ENCODE data around the gene SLC6A7.

Gene SLC6A7

DNA sequence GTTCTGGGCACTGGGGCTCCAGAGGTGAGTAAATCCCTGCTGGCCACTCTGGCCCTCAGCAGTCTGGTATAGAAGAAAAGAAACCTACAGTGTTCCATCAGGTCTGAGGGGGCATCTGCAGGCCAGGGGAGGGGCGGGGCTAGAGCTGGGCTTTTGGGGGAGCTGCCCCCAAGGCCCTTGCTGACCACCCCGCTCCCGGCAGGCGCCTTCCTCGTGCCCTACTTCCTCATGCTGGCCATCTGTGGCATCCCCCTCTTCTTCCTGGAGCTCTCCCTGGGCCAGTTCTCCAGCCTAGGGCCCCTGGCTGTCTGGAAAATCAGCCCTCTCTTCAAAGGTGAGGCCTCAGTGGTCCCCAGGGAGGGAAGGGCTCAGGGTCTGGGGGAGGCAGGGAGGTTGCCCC, 6.7 kb downstream of the SLC6A7 start:
- Histone ChIP-seq H3K4me3 (ENCODE audit: low read length, poor library complexity, severe bottlenecking) (no peak overlapping the region), H3F3A (ENCODE audit: low read depth) (no peaks in the 10 kb centered on the region), H3K9ac (ENCODE audit: low read depth, low read length, poor library complexity, severe bottlenecking) (no peak overlapping the region), H3K79me2 (ENCODE audit: insufficient read depth, low read length) (no peaks in the 10 kb centered on the region), H3K9me2 (replicated peaks; ENCODE audit: low read depth, low read length) (no peaks in the 10 kb centered on the region), H3K4me1 (ENCODE audit: insufficient read depth, low read length, poor library complexity, severe bottlenecking) (no peaks in the 10 kb centered on the region), H3K9me3 (ENCODE audit: insufficient read depth, low read depth, low read length) (no peaks in the 10 kb centered on the region), H3K27me3 (ENCODE audit: insufficient read depth, low read length, poor library complexity, severe bottlenecking) (no peaks in the 10 kb centered on the region), H2AFZ (ENCODE audit: low read length) (no peak overlapping the region), H3K4me2 (ENCODE audit: low read depth, low read length, poor library complexity, severe bottlenecking) (no peak overlapping the region), H4K20me1 (ENCODE audit: insufficient read depth, low read length, poor library complexity, severe bottlenecking) (no peaks in the 10 kb centered on the region), H3K36me3 (ENCODE audit: insufficient read depth, low read length) (no peaks in the 10 kb centered on the region)
- TF ChIP-seq EZH2phosphoT487 (IDR thresholded peaks at IDR 0.05; ENCODE audit: borderline replicate concordance): no peak
- TF ChIP-seq, protein P1, sequence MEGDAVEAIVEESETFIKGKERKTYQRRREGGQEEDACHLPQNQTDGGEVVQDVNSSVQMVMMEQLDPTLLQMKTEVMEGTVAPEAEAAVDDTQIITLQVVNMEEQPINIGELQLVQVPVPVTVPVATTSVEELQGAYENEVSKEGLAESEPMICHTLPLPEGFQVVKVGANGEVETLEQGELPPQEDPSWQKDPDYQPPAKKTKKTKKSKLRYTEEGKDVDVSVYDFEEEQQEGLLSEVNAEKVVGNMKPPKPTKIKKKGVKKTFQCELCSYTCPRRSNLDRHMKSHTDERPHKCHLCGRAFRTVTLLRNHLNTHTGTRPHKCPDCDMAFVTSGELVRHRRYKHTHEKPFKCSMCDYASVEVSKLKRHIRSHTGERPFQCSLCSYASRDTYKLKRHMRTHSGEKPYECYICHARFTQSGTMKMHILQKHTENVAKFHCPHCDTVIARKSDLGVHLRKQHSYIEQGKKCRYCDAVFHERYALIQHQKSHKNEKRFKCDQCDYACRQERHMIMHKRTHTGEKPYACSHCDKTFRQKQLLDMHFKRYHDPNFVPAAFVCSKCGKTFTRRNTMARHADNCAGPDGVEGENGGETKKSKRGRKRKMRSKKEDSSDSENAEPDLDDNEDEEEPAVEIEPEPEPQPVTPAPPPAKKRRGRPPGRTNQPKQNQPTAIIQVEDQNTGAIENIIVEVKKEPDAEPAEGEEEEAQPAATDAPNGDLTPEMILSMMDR (conservative IDR thresholded peaks at IDR 0.05; ENCODE audit: low read length): no peak

DNA sequence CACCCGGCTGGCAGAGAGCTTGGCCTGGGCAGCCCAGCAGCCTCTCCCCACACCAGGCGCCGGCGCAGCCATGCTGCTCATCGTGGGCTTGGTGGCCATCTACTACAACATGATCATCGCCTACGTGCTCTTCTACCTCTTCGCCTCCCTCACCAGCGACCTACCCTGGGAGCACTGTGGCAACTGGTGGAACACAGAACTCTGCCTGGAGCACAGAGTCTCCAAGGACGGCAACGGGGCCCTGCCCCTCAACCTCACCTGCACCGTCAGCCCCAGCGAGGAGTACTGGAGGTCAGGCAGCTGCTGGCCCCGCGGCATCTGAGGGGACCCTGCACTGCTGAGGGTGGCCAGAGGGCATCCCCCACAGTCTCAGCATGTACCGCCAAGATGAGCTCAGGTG, 7.1 kb downstream of the SLC6A7 start:
- TF ChIP-seq, protein P1 (conservative IDR thresholded peaks at IDR 0.05; ENCODE audit: low read length): no peak
- H2AFZ ChIP-seq (ENCODE audit: low read length): no peak overlapping the region
- H4K20me1 ChIP-seq (ENCODE audit: insufficient read depth, low read length, poor library complexity, severe bottlenecking): no peaks in the 10 kb centered on the region
- H3K4me3 ChIP-seq (ENCODE audit: low read length, poor library complexity, severe bottlenecking): no peak overlapping the region
- no peaks in the 10 kb centered on the region for H3K79me2 ChIP-seq (ENCODE audit: insufficient read depth, low read length)
- no peaks in the 10 kb centered on the region for H3F3A ChIP-seq (ENCODE audit: low read depth)
- no peaks in the 10 kb centered on the region for H3K36me3 ChIP-seq (ENCODE audit: insufficient read depth, low read length)
- H3K9me2 ChIP-seq (replicated peaks; ENCODE audit: low read depth, low read length): no peaks in the 10 kb centered on the region
- no peaks in the 10 kb centered on the region for H3K4me1 ChIP-seq (ENCODE audit: insufficient read depth, low read length, poor library complexity, severe bottlenecking)
- H3K4me2 ChIP-seq (ENCODE audit: low read depth, low read length, poor library complexity, severe bottlenecking): no peak overlapping the region
- no peak overlapping the region for H3K9ac ChIP-seq (ENCODE audit: low read depth, low read length, poor library complexity, severe bottlenecking)
- H3K9me3 ChIP-seq (ENCODE audit: insufficient read depth, low read depth, low read length): no peaks in the 10 kb centered on the region
- H3K27me3 ChIP-seq (ENCODE audit: insufficient read depth, low read length, poor library complexity, severe bottlenecking): no peaks in the 10 kb centered on the region

DNA sequence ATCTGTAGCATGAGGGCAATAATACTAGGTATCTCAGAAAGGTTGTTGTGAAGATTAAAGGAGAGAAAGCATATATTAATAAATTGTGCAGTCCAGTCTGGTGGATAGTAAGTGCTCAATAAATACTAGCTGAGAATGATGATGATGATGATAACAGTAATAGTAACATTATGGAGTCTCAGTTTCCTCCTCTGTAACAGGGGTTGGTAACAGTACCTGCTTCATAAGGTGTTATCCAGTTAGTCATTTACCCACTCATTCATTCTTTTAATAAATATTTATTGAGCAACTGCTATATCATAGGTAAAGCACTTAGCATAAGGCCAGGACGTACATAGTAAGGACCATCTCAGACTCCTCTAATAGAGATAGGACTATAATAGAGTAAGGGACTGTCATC, 7.6 kb downstream of the SLC6A7 start:
- H3K9me3 ChIP-seq (ENCODE audit: insufficient read depth, low read depth, low read length): no peaks in the 10 kb centered on the region
- no peaks in the 10 kb centered on the region for H4K20me1 ChIP-seq (ENCODE audit: insufficient read depth, low read length, poor library complexity, severe bottlenecking)
- H3F3A ChIP-seq (ENCODE audit: low read depth): no peaks in the 10 kb centered on the region
- no peak overlapping the region for H3K9ac ChIP-seq (ENCODE audit: low read depth, low read length, poor library complexity, severe bottlenecking)
- no peaks in the 10 kb centered on the region for H3K4me1 ChIP-seq (ENCODE audit: insufficient read depth, low read length, poor library complexity, severe bottlenecking)
- no peaks in the 10 kb centered on the region for H3K9me2 ChIP-seq (replicated peaks; ENCODE audit: low read depth, low read length)
- H2AFZ ChIP-seq (ENCODE audit: low read length): no peak overlapping the region
- H3K36me3 ChIP-seq (ENCODE audit: insufficient read depth, low read length): no peaks in the 10 kb centered on the region
- no peak overlapping the region for H3K4me2 ChIP-seq (ENCODE audit: low read depth, low read length, poor library complexity, severe bottlenecking)
- H3K79me2 ChIP-seq (ENCODE audit: insufficient read depth, low read length): no peaks in the 10 kb centered on the region
- no peak overlapping the region for H3K4me3 ChIP-seq (ENCODE audit: low read length, poor library complexity, severe bottlenecking)
- H3K27me3 ChIP-seq (ENCODE audit: insufficient read depth, low read length, poor library complexity, severe bottlenecking): no peaks in the 10 kb centered on the region
- TF ChIP-seq EZH2phosphoT487 (IDR thresholded peaks at IDR 0.05; ENCODE audit: borderline replicate concordance): no peak
- TF ChIP-seq, protein P1 (conservative IDR thresholded peaks at IDR 0.05; ENCODE audit: low read length): no peak

Data from Loucy (cell line).